Activated CD8-positive, alpha-beta T cell treated with anti-CD3 and anti-CD28 coated beads for 36 hours (primary cell): ENCODE results near the gene SAP30BP. TPM values are rescaled to one million over a fixed set of nuclear protein-coding genes. Genes with fewer than 3 reads are reported as not detected.

Experiments
- ATAC-seq: fragments of 200-7000 bp; cut with Tn5 transposase; one replicate; pipeline ENCODE4 v1.10.0; 2021; ENCODE audit warnings: mild to moderate bottlenecking, moderate library complexity
- CTCF ChIA-PET: fragments of 350-600 bp; sonication (Branson Sonifier 250); formaldehyde crosslinking; loops from one replicate; lab custom pipeline; 2021; ENCODE audit warnings: antibody characterized with exemption; lab: Charles Lee
- POLR2A ChIA-PET: fragments of 350-600 bp; sonication (Branson Sonifier 250); formaldehyde crosslinking; loops from one replicate; lab custom pipeline; 2021; ENCODE audit warnings: antibody characterized with exemption; lab: Charles Lee
- DNase-seq: peaks from one replicate; pipeline ENCODE4 v3.0.0-alpha.2; 2020
- H3K27ac Mint-ChIP-seq: one replicate; pipeline ENCODE4 v1.8.0; 2021; ENCODE audit warnings: mild to moderate bottlenecking, mixed read lengths
- H3K27me3 Mint-ChIP-seq: one replicate; pipeline ENCODE4 v1.8.0; 2021; ENCODE audit warnings: mixed read lengths
- H3K36me3 Mint-ChIP-seq: one replicate; pipeline ENCODE4 v1.8.0; 2021; ENCODE audit warnings: low read depth, mixed read lengths
- H3K4me1 Mint-ChIP-seq: one replicate; pipeline ENCODE4 v1.8.0; 2021; ENCODE audit warnings: low read depth, mixed read lengths
- H3K4me3 Mint-ChIP-seq: one replicate; pipeline ENCODE4 v1.8.0; 2021; ENCODE audit warnings: mild to moderate bottlenecking, moderate library complexity, mixed read lengths
- H3K9me3 Mint-ChIP-seq: one replicate; pipeline ENCODE4 v1.8.0; 2021; ENCODE audit warnings: mixed read lengths
- intact Hi-C: fragments of 100-400 bp; cut with micrococcal nuclease; formaldehyde crosslinking; loops from one replicate; pipeline ENCODE4 v1.10.0; 2022
- total RNA-seq, 2 experiments: library from RNA; stranded (reverse); gene quantifications; one replicate each; pipeline ENCODE4 v1.2.3, GENCODE V29; 2021
- TF ChIP-seq, protein P1 (sequence below): fragments of 200-600 bp; IDR thresholded peaks from one replicate; pipeline ENCODE4 v1.8.0; 2022; ENCODE audit warnings: antibody characterized with exemption, mild to moderate bottlenecking

SAP30BP gene
- total RNA-seq, 2 experiments from 2014 or later, result 73.0 to 75.8 TPM

DNA sequence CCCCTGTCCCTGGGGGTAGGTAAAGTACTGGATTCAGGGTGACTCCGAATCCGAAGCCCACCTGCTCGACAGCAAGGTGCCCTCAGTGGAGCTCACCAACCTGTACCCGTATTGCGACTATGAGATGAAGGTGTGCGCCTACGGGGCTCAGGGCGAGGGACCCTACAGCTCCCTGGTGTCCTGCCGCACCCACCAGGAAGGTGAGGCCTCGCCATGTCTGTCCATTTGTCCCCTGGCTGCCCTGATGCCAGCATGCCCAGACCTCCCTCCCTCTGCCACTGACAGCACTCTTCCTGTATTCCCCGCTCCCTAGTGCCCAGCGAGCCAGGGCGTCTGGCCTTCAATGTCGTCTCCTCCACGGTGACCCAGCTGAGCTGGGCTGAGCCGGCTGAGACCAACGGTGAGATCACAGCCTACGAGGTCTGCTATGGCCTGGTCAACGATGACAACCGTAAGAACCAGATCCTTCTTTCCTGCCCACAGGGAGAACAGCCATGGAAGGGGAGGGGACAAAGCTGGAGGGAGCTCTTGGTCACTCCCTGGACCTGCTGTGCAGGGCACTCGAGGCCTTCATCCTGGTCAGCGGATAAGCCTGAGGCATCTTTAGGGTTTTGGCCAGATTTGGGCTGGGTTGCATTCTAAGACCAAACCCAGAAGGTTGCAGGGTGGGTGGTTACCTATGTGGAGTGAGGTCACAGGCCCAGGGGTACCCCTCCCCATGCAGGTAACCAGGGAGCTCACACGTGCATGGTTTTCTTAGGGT lies 83.7 kb downstream of the SAP30BP start:
- ATAC-seq, result no peak
- Mint-ChIP-seq H3K27me3 (peaks cover 1% of the 10 kb centered on the region), H3K36me3 (no peaks in the 10 kb centered on the region), H3K9me3 (no peaks in the 10 kb centered on the region), H3K27ac (no peak overlapping the region), H3K4me1 (peaks cover 19% of the 10 kb centered on the region), H3K4me3 (no peak overlapping the region)
- CTCF ChIA-PET, result interaction anchor here (0.7 to 9.9 kb wide), 18 partner anchors 11 to 170 kb away, joined by 3 to 347 read pairs (median 6); partner anchors contain the start of genes GALK1, ITGB4 and SMIM5
- no peak for DNase-seq
- TF ChIP-seq, protein P1, sequence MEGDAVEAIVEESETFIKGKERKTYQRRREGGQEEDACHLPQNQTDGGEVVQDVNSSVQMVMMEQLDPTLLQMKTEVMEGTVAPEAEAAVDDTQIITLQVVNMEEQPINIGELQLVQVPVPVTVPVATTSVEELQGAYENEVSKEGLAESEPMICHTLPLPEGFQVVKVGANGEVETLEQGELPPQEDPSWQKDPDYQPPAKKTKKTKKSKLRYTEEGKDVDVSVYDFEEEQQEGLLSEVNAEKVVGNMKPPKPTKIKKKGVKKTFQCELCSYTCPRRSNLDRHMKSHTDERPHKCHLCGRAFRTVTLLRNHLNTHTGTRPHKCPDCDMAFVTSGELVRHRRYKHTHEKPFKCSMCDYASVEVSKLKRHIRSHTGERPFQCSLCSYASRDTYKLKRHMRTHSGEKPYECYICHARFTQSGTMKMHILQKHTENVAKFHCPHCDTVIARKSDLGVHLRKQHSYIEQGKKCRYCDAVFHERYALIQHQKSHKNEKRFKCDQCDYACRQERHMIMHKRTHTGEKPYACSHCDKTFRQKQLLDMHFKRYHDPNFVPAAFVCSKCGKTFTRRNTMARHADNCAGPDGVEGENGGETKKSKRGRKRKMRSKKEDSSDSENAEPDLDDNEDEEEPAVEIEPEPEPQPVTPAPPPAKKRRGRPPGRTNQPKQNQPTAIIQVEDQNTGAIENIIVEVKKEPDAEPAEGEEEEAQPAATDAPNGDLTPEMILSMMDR, result no peak
- POLR2A ChIA-PET, result interaction anchor here (1.0 to 2.9 kb wide), 7 partner anchors 12 to 84 kb away, joined by 3 to 21 read pairs (median 3); partner anchors contain the start of gene RECQL5
- intact Hi-C loops, result no loop called here

DNA sequence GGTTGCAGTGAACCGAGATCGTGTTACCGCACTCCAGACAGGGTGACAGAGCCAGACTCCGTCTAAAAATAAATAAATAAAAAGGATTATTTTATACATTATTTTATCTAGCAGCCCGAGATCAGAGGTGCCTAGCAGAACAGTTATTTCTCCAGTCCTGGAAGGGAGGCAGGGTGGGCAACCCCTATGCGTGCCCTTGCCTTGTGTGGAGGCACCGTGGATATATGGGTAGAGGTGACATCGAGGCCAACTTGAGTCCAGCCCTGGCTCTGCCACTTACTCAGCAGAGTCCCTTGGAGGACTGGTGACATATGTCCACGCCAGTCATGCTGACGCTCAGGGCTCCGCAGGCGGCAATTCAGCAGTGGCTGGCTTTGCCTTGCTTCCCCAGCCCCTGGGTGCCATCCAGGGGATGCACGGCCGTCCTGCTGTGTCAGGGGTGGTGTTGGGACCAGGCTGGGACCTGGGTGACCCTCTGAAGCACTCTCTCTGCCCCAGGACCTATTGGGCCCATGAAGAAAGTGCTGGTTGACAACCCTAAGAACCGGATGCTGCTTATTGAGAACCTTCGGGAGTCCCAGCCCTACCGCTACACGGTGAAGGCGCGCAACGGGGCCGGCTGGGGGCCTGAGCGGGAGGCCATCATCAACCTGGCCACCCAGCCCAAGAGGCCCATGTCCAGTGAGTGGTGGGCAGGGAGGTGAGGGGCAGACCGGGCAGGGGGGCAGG lies 84.7 kb downstream of the SAP30BP start:
- DNase-seq (no peak), ATAC-seq (no peak)
- H3K4me1 Mint-ChIP-seq, result peaks cover 19% of the 10 kb centered on the region
- H3K9me3 Mint-ChIP-seq, result no peaks in the 10 kb centered on the region
- intact Hi-C loops, result no loop called here
- ChIA-PET POLR2A (interaction anchor here (1.2 to 2.9 kb wide), 2 partner anchors 24 to 122 kb away, joined by 3 to 21 read pairs; no protein-coding TSS in a partner anchor), CTCF (interaction anchor here (1.2 to 9.9 kb wide), 15 partner anchors 10 to 150 kb away, joined by 3 to 347 read pairs (median 27); partner anchors contain the start of genes GALK1, ITGB4 and SMIM5)
- no peaks in the 10 kb centered on the region for H3K36me3 Mint-ChIP-seq
- H3K27ac Mint-ChIP-seq, result no peak overlapping the region
- H3K27me3 Mint-ChIP-seq, result peaks cover 1% of the 10 kb centered on the region
- H3K4me3 Mint-ChIP-seq, result no peak overlapping the region
- TF ChIP-seq, protein P1, result no peak

DNA sequence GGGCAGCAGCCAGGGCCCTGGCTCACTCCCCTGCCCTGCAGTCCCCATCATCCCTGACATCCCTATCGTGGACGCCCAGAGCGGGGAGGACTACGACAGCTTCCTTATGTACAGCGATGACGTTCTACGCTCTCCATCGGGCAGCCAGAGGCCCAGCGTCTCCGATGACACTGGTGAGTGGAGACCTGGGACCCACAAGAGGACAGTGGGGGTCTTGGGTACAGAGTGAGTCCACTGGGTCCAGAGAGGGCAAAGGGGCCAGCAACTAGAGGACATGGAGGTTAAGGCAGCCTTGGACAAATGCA lies 85.2 kb downstream of the SAP30BP start:
- H3K4me3 Mint-ChIP-seq, result no peak overlapping the region
- ATAC-seq, result no peak
- intact Hi-C loops, result no loop called here
- CTCF ChIA-PET, result interaction anchor here (0.8 to 9.9 kb wide), 17 partner anchors 12 to 236 kb away, joined by 3 to 217 read pairs (median 15); partner anchors contain the start of genes GALK1, ITGB4, SMIM5 and TSEN54
- H3K9me3 Mint-ChIP-seq, result no peaks in the 10 kb centered on the region
- no peak for DNase-seq
- peaks cover 19% of the 10 kb centered on the region for H3K4me1 Mint-ChIP-seq
- no peak overlapping the region for H3K27ac Mint-ChIP-seq
- H3K36me3 Mint-ChIP-seq, result no peaks in the 10 kb centered on the region
- POLR2A ChIA-PET, result interaction anchor here (1.2 to 1.5 kb wide), 2 partner anchors 31 to 123 kb away, joined by 3 to 5 read pairs; no protein-coding TSS in a partner anchor
- TF ChIP-seq, protein P1, result no peak
- peaks cover 1% of the 10 kb centered on the region for H3K27me3 Mint-ChIP-seq

DNA sequence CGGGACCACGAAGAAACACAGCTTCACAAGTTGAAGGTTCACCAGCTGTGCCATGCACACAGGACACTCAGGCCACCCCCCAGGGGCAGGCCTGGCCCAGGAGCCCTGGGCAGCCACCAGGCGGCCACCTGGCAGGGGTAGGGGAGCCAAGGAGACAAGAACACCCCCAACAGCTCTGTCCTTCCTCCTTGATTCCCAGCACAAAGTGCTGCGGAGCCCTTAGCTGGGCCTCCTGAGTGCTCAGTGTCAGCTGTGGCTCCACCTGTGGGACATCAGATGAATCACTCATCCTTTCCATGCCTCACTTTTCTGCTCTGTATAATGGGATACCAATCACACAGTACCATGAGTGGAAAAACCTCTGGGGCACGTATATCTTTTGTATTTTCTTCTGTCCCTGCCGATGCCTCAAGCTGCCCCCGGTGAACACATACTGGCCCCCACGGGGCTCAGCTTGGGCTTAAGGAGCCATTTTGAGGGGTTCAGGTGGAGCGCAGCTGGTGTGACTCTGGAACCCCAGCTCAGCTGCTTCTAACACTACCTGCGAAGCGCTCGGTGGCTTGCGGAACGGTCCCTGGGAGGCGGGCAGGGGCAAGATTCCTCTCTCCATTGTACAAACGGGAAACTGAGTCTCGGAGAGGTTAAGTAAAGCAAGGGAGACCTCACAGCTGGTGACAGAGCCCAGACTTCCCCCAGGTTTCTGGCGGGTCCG lies 85.8 kb downstream of the SAP30BP start:
- no peaks in the 10 kb centered on the region for H3K27me3 Mint-ChIP-seq
- H3K9me3 Mint-ChIP-seq, result no peaks in the 10 kb centered on the region
- ChIA-PET CTCF (interaction anchor here (0.6 to 9.9 kb wide), 72 partner anchors 8 to 412 kb away, joined by 3 to 217 read pairs (median 4); partner anchors contain the start of genes GALK1, ITGB4, RECQL5 and SAP30BP), POLR2A (interaction anchor here (0.6 to 2.7 kb wide), 13 partner anchors 11 to 142 kb away, joined by 3 to 21 read pairs (median 5); partner anchors contain the start of genes GALK1, RECQL5 and SAP30BP)
- TF ChIP-seq, protein P1, result no peak
- no peaks in the 10 kb centered on the region for H3K36me3 Mint-ChIP-seq
- peak overlapping the region; percentile 61 for H3K4me3 Mint-ChIP-seq
- no peak for DNase-seq
- no peak for ATAC-seq
- no peak overlapping the region for H3K27ac Mint-ChIP-seq
- intact Hi-C loops, result no loop called here
- H3K4me1 Mint-ChIP-seq, result peaks cover 19% of the 10 kb centered on the region
